Fibroblast of skin of scalp (primary cell): Measurements from ENCODE around the gene HSPA14.
"Not testable (repeated sequence)": the region's sequence is repeated elsewhere in the genome, so short reads cannot be mapped to it uniquely, and the experiment has no call there.

ENCODE experiments used
- DNase-seq: peaks from one replicate; pipeline ENCODE4 v3.0.0-alpha.2; 2013

Gene HSPA14

DNA sequence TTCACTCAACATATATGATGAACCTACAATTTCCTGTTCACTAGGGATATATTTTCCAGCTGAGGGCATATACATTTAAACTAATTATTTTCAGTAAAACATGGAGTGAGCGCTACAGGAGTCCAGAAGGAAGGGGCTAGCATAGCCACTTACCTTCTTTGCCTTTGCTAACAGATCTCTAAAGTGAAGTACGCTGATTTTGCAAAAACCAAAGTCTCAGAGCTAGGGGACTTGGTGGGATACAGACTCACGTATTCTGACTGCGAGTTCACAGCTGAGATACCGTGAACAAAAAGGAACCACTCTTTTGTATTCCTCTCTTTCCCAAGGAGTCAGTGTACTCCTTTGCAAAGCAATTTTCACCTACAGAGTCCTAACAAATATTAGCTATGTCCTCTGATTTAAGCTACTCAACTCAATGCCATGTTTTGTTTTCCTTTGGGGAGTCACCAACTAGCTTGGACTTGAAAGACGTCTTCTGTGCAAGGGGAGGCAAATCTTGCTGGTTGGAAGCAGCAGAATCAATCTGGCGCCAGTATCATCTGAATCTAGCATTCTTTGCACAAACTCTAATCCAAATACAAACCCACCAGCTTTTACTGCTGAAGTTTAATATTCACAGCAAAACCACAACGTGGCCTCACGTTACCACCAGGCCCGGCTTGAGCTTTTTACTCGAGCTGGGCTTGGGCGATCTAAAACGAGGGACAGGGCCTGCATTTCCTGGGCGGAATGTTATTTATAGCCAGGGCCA, 926 bp upstream of the HSPA14 start:
- no peak for DNase-seq

GRCh38 chr10:14838582-14839304, 637 bp downstream of the HSPA14 start:
- peak; percentile 4 for DNase-seq

DNA sequence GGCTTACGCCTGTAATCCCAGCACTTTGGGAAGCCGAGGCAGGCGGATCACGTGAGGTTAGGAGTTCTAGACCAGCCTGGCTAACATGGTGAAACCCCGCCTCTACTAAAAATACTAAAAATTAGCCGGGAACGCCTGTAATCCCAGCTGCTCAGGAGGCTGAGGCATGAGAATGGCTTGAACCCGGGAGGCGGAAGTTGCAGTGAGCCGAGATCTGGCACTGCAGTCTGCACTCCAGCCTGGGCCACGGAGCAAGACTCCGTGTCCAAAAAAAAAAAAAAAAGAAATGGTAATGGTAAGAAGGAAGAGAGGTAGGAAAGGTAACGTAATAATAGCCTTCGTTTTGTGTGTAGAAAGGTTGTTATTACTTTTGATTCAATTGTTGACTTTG, 1.2 kb downstream of the HSPA14 start:
- DNase-seq = peak; percentile 4

DNA sequence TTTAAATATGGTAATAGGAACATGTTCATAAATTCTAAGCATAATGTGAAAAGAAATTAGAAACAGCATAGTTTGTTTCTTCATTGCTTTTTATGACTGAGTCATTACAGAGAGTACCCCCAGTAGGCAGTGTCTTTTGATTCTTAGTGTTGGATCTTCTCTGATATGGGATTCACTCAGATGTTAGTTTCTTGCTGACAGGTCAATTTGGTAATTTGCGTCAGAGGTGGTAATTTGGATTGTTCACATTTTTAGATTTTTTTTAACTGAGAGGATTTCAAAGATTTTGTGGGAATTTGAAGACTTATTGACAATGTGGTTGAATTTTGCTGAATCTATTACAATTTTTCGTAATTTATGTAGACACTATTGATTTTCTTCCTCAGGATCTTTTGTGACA, 2.1 kb downstream of the HSPA14 start:
- no peak for DNase-seq

DNA sequence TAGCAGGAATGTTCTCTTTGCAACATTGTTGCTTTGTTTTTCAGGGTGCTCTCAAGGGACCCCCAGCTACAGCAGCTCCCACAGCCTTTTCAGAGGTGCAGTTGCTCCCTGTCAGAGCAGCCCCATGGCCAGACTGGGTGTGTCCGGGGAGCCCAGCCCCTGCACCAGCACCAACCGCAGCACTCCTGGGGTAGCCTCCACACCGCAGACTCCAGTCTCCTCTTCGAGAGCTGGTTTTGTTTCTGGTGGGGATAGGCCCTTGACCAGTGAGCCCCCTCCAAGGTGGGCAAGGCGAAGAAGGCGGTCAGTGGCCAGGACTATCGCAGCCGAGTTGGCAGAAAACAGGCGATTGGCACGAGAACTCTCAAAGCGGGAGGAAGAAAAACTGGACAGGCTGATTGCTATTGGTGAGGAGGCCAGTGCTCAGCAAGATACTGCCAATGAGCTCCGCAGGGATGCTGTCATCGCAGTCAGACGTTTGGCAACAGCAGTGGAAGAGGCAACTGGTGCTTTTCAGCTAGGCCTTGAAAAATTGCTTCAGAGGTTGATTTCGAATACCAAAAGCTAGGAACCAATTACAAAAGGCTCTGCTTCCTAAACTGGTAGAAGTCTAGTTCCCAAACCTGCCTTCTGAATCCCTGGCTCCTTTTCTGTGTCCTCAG, 5.4 kb downstream of the HSPA14 start:
- no peak for DNase-seq

DNA sequence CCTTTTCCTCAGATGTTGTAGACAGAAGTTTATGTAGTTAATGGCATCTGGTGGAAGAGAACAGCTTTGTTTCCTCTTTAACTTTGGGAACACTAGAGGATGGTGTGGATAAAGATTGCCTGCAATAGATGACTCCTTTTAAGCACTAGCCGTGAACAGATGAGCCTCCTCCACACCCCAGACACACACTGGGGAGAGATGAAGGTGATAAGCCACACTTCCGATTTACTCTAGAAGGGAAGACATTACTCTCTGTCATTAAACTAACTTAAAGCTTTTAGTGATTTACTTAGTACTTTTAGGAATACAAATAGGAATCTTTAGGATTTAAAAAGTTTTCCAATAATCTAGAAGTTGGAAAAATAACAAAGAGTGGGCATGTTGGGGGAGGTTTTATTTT, 6.8 kb downstream of the HSPA14 start:
- no peak for DNase-seq

DNA sequence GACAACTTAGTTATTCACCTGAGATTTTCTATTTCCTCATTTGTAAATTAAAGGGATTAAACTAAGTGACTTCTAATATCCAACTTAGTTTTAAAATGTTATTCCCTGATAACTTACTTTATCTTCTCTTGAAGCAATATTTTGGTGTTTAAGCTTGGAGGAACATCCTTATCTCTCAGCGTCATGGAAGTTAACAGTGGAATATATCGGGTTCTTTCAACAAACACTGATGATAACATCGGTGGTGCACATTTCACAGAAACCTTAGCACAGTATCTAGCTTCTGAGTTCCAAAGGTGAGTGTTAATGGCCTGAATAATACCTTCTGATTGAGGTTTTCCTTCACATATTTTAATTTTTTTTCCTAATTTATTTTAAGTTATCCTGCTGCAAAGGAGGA, 14.1 kb downstream of the HSPA14 start:
- DNase-seq = no peak

DNA sequence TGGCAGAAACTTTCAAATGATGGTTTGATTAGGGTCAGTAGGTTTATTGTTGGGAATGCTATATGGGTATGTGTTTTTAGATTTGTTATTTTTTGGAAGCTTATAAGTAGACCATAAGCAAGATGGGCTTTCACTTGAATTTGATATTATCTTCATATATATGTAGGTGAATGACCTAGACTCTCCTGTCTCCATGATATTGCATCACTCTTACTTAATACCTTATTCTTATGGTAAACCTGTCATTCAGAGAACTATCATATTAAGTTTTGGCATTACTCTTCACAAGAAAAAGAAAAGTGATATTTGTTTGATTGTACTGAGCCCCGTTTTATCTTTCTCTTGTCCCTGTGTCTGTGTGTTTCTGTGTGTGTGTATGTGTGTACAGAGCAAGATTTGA, 17.3 kb downstream of the HSPA14 start:
- no peak for DNase-seq

- no peak for DNase-seq
Observed at GRCh38 chr10:14858338-14858960, 20.3 kb downstream of the HSPA14 start.

GRCh38 chr10:14859043-14859442, 20.9 kb downstream of the HSPA14 start:
- no peak for DNase-seq

DNA sequence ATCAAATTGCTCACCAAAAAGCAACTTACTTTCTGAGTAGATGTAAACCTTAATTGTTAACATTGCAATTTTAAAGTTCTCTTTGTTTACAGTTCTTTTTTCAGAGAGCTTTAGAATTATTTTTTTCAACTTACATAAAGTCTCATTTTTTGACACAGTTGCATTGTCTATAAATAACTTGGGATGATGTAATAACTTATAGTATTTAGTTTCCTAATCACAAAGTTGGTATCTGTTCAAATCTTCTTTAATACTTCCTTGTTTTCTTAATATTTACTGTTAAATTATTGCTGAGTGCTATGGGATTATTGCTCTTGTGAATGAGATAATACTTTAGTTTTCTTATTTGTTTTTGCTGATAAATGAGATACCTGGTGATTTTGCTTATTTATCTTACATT, 21.7 kb downstream of the HSPA14 start:
- no peak for DNase-seq

DNA sequence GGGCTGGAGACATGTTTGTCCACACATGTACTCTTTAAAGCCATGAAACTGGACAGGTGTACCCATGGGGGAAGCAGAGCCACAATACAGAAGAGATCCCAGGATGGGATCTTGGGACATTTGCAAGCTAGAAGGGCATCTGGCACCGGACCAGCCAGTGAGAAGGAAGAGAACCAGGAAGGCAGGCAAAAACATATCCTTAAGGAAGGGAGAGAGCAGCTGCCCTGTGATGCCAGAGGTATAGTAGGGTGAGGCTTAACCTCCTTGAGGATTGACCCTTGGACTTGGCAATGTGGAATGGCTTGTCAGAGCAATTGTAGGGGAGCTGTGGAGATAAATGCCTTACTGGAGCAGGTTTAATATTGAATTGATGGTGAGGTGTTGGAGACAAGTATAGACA, 22.7 kb downstream of the HSPA14 start:
- DNase-seq = no peak

DNA sequence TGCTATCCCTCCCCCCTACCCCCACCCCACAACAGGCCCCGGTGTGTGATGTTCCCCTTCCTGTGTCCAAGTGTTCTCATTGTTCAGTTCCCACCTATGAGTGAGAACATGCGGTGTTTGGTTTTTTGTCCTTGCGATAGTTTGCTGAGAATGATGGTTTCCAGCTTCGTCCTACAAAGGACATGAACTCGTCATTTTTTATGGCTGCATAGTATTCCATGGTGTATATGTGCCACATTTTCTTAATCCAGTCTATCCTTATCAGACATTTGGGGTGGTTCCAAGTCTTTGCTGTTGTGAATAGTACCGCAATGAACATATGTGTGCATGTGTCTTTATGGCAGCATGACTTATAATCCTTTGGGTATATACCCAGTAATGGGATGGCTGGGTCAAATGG, 26.4 kb downstream of the HSPA14 start:
- not testable (repeated sequence) for DNase-seq

DNA sequence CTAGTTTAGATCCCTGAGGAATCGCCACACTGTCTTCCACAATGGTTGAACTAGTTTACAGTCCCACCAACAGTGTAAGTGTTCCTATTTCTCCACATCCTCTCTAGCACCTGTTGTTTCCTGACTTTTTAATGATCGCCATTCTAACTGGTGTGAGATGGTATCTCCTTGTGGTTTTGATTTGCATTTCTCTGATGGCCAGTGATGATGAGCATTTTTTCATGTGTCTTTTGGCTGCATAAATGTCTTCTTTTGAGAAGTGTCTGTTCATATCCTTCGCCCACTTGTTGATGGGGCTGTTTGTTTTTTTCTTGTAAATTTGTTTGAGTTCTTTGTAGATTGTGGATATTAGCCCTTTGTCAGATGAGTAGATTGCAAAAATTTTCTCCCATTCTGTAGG, 26.8 kb downstream of the HSPA14 start:
- not testable (repeated sequence) for DNase-seq

- DNase-seq = peak; percentile 62
Observed at GRCh38 chr10:14873090-14873760, 35.1 kb downstream of the HSPA14 start.

DNA sequence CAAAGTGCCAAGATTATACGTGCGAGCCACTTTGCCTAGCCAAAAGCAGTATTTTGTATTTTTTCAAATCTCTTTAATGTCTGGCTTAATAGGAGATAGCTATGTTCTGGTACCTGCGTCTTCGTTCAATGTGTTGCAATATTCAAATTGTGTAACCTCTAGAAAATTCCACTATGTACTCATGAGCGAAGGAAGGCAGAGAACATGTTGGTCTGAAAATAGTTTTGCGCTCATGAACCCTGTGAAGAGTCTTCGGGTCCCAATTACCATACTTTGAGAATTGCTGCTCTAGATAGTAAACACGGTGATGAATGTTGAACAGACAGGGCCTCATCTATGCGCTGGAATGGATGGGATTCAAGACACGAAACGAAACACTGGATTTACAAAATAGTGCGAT, 37.8 kb downstream of the HSPA14 start:
- DNase-seq = no peak

- DNase-seq = no peak
Observed at GRCh38 chr10:14876764-14877163, 38.7 kb downstream of the HSPA14 start.

DNA sequence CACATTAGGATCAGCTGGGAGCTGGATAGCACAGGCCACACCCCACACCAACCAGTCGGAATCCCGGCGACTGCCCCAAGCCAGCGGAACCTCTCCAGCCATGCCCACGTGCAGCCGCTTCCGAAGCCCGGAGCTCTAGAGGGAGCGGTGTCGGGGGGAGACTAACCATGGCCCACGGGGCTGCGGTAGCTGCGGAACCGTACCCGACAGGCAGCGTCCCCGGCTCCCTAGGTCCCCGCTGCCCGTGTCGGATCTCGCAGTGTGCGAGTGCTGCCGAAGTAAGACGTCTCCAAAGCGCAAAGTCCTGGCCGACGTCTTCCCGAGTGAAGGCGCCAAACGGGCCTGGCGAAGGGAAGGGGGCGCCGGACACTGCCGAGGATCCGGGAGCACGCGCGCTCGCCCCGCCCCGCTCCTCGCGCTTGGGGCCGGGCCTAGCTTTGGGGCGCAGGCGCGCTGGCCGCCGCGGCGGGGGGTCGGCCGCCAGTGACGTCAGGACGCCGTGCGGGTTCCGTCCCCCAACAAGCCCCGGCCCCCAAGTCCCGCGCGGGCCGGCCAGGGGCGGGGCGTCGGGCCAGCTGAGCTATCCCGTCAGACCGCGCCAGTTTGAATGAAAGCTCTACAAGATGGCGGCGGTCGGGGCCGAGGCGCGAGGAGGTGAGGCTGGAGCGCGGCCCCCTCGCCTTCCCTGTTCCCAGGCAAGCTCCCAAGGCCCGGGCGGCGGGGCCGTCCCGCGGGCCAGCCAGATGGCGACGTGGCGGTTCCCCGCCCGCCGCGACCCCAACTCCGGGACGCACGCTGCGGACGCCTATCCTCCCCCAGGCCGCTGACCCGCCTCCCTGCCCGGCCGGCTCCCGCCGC, 40.4 kb downstream of the HSPA14 start, which contains the start of gene SUV39H2:
SUV39H2 (plus strand) TSS at position 601 of the 858 bp plus-strand sequence; CDS start at position 624, 23 bp downstream.
- DNase-seq = peak; percentile 96

DNA sequence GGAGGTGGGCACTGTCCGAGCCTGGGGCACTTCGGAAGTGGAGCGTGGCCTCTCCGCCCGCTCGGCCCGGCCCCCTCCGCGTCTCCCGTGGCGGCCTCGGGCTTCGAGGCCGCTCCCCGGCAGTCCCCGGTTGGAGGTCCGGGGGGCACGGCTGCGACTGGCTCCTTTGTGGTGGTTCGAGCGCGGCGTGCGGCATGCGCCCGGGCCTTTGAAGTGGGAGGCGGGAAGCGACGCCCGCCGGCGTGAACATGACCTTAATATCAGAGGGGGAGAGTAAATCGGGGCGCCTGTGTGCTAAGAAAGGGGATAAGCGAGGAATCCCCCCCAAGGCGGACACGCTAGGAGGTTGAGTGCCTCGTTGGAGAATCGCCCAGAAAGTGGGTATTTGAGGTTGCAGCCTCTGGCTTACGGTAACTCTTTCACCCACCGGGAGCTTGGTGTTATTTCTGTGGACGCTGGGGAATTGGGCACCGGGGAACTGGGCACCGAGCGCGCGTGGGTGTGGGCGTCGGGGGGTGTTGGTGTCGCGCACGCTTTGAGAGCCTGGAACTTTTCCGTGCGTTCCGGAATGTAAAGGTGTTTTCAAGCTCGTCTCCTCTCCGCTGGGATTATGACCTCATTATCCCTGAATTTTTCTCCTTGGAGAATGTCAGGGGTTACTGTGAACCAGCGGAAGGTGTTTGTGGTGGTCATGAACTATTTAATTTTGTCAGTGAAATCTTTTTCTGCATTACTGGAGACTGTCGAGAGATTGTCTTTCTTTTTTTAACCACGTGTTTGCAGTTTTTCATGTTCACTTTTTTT, 41.2 kb downstream of the HSPA14 start:
- peak; percentile 13 for DNase-seq

- DNase-seq = no peak
Observed at GRCh38 chr10:14879928-14880193, 41.8 kb downstream of the HSPA14 start.

- no peak for DNase-seq
Observed at GRCh38 chr10:14880229-14880628, 42.1 kb downstream of the HSPA14 start.
